Stimulated activated naive CD4-positive, alpha-beta T cell treated with Interleukin-2 at 50 U/mL for 16 hours (primary cell): ENCODE data around the gene FBLN1.
"Not testable (repeated sequence)": the region's sequence is repeated elsewhere in the genome, so short reads cannot be mapped to it uniquely, and the experiment has no call there.

Experiments
- DNase-seq: peaks from one replicate; lab custom pipeline; 2025; lab: John Stamatoyannopoulos, UW

Gene FBLN1

GRCh38 chr22:45548991-45549761 lies 46.5 kb downstream of the FBLN1 start:
- no peak for DNase-seq

GRCh38 chr22:45549762-45550378 lies 47.2 kb downstream of the FBLN1 start:
- no peak for DNase-seq

GRCh38 chr22:45550416-45550815 lies 47.7 kb downstream of the FBLN1 start:
- no peak for DNase-seq

DNA sequence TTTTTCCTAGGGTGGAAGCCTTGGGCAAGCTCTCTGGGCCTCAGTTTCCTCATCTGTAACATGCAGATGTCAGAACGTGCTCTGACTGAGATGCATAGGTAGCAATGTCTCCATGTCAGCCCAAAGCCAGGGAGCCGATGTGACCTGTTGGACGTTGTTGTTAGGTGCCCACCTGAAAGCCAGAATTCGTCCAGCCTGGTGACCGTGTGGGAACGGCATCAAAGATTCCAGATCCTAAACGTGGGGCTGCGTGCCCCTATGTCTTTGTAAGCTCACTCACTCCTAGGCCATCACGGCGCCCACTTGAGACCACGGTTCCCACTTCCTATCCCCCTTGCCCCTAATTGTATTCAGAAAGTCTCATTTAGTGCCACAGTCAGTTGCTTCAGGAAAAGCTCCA lies 48.2 kb downstream of the FBLN1 start:
- DNase-seq = no peak

GRCh38 chr22:45551310-45552016 lies 48.8 kb downstream of the FBLN1 start:
- DNase-seq = no peak

DNA sequence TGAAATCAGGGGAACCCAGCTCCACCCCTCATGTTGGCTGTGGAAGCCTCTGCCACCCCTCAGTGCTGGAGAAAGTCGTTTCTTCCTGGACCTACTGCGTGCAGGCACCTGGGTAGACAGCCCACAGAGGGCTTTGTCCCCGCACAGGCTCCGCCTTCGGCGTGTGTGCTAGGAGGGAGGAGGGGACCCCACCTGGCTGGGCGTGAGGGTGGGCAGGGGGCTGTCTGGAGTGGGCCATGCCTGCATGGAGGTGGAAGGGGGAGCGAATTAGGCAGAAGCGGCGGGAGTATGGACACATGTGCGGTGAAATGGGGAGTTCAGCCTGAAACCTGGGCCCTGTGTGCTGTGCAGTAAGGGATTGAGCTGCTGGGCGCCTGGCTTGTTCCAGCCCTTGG lies 49.3 kb downstream of the FBLN1 start:
- no peak for DNase-seq

DNA sequence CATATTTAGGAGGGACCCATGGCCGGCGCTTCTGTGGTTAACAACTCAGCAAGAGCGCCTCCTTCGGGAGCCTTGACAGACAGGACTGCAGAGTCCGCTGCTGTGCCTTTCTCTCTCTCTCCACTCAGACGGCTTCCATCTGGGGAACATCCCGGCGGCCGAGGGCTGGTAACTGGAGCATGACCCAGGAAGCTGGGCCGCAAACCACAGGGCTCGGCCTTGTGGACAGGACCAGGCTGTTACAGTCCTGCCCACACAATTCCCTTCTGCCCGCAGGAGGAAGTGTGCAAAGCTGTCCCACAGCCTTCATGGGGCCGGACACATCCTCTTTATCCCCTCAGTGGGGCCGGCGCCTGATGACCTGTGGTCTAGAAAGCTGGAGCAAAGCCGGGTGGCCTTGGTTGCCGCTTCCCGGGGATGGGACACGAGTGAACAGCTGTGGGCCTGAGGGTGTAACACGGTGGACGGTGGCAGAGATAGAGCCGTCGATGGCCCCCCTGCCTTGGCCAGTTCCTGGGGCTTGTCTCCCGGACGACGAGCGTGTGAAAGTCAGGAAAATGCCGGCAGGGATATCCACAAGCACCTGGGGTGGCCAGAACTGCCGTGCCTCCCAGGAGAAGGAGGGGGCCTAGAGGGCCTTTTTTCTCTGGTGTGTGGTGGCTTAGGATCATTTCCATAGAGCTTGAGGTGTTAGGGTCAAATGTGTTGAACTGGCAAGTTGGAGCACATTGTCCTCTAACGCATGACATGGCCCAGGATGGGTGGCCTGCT lies 50.1 kb downstream of the FBLN1 start:
- DNase-seq = no peak

DNA sequence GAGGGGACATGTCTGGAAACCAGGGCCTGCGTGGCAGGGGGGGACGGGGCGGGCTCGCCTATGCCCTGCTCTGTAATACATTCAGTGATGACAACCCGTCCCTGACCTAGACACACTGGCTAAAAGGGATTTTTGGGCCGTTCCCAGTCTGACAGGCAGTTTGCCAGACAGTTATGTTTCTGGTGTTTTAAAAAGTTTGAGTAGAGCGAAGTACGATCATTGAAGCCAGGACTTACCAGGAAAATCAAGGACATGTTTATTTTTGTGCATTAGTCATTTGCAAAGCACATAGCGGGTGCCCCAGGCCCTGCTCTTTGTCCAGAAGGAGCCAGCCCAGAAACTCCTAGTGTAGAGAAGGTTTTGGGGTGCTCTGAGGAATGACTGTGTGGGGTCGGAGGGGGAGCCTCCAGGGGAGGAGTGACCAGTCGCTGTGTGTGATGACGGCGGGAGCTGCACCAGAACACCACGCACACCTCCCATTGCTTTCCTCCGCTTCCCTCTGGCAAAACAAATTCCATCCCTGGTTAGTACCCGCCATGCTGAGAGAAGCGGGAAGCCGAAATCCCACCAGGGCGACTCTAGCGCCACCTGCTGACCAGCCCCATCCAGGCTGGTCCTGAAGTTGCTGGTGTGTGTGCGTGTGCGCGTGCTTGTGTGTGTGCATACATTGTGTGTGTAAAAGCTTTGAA lies 50.8 kb downstream of the FBLN1 start:
- no peak for DNase-seq

DNA sequence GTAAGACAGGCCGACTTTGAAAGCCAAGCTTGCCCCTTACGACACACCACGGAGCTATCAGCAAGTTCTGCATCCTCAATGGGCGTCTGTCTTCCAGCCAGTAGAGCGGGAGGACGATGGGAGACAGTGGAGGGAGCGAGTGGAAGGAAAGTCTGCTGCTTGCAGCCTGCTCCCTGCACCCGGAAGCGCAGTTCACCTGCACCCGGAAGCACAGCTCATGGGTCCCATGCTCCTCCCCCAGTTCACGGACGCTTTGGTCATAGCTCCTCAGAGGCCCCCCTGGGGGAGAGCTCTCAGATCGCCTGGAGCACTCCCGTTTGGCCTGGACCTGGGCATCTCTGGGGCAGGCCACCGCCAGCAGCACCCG lies 51.3 kb downstream of the FBLN1 start:
- DNase-seq = no peak

DNA sequence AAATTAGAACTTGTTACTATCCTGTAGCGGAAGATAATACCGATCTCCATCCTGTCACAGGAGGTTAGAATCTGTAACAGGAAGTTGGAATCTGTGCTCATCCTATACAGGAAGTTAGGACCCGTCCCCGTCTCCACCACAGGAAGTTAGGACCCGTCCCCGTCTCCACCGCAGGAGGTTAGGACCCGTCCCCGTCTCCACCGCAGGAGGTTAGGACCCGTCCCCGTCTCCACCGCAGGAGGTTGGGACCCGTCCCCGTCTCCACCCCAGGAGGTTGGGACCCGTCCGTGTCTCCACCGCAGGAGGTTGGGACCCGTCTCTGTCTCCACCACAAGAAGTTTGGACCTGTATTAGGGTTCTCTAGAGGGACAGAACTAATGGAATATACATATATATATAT lies 52.2 kb downstream of the FBLN1 start:
- DNase-seq = no peak

DNA sequence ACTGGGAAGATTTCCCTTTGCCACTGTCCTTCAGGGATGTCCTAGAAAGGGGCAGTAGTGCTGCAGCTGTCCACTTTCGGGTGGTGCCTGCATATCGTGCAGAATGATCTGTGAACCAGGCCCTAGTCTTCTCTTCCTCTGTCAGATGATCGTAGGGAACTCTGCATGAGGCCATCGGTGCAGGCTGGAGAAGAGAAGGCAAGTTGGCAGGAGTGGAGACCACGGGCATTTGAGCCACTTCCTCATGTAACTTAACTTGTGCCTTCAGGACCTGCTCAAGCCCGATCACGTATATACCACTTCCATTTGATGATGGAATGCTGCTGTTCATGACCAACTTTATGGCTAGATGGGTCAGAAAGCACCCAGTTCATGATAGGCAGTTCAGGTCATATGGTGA lies 55.2 kb downstream of the FBLN1 start:
- DNase-seq = not testable (repeated sequence)

DNA sequence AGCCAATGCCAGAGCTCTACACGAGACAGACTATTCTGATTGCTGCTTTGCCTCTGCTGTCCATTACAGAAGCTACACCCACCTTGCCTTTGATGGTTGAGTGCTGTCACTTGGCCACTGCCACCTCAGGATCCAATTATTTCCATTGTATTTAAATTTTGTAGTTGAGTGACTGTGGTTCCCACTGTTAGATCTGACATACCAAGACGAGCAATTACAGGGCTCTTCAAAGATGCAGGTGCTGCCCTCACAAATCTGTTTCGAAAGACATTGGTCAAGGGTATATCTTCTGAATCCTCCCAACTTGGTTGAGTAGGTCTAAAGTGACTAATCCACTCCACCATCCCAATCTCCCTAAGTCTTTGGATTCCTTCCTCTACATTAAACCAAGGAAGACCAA lies 57.4 kb downstream of the FBLN1 start:
- not testable (repeated sequence) for DNase-seq

DNA sequence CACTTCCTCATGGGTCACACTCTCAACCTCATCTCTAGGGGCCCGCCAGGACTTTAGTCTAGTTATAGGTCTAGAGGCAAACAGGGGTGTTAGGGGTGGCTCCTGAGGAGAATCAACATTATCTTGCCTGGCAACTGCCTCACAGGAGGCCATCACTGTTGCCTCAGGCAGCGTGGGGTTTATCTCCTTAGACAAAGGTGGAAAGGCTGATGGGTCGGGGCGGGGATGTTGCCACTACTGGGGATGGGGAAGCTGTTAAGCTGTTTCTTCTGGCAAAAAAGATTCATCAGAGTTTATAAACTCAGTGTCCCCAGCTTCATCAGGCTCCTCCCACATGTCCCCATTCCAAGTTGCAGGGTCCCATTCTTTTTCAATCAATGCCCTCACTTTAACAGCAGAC lies 58.1 kb downstream of the FBLN1 start:
- not testable (repeated sequence) for DNase-seq

DNA sequence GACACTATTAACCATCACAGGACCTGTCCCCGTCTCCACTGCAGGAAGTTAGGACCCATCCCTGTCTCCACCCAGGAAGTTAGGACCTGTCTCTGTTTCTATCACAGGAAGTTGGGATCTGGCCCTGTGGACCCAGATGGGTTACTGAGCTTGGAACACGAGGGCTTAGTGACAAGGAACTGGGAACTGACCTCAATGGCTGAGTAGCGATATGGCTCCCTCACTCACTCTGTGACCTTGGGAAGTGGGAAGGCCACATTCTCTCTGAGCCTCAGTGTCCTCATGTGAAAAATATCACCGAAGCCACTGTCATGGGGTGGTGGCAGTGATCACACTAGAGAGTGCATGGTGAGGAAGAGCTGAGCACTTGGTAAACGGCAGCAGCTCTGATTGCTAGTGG lies 59.4 kb downstream of the FBLN1 start:
- no peak for DNase-seq

DNA sequence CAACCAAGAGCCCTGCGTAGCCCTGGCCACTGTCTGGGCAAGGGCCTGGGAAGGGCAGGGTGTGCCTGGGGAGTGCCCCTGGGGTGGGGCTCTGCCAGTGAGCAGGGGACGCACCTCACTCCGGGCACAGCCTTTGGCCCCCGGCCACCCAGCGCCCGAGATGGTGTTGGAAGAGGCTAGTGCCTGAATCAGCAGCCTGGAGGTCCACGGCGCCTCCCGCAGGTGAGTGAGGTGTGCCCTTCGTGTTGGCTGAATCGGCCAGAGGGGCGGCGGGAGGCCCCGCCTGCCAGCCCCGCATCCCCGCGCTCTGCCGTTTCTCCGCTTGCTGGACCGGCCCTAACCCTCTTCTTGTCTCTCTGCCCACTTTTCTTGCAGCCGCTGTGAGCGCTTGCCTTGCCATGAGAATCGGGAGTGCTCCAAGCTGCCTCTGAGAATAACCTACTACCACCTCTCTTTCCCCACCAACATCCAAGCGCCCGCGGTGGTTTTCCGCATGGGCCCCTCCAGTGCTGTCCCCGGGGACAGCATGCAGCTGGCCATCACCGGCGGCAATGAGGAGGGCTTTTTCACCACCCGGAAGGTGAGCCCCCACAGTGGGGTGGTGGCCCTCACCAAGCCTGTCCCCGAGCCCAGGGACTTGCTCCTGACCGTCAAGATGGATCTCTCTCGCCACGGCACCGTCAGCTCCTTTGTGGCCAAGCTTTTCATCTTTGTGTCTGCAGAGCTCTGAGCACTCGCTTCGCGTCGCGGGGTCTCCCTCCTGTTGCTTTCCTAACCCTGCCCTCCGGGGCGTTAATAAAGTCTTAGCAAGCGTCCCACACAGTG lies 60.1 kb downstream of the FBLN1 start:
- DNase-seq = no peak

- no peak for DNase-seq
Measured at GRCh38 chr22:45563362-45564040, 60.8 kb downstream of the FBLN1 start.

DNA sequence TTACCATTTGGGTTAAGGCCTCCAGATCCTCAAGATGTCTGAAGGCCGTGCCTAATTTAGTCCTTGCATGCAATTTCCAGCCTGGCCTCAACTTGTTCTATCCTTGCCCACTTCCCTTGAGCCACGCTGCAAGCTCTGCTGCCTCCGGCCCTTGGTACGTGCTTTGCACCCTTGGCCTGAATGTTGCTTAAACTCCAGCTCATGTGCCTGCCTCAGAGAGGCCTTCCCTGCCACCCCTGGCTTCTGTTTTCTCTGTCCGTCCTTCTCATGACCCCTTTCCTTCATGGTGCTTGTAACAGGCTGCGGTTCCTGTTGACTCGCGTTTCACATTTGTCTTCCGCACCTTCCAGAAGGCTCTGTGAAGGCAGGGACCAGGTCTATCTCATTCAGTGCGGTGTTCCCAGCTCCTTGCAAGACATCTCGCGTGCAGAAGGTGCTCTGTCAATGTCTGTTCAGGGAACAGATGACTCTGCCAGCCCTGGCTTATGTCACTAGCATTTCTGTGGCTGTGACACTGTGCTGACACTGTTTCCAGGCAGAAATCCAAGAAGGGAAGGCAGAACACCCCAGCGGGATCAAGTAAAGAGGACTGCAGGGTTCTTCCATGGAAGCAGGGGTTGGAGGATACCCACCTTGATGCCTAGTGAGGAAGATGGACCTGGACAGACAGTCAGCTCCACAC lies 61.8 kb downstream of the FBLN1 start:
- no peak for DNase-seq

DNA sequence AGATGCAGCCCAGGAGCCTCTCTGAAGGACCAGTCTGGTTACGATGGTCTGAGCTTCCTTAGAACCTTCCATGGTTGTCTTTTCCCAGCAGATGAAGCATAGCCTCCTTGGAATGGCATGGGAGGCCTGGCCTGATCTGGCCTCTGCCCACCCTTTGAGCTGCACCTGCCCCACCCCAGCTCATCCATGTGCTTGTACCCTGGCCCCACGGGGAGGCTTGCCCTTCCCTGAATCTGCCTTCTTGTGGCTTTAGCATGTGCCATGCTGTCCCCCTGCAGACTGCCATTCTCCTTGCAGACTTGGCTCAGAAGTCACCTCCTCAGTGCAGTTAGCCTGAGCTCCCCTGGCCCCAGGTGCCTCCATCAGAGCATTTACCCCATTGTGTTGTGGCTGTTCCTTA lies 62.5 kb downstream of the FBLN1 start:
- no peak for DNase-seq

GRCh38 chr22:45565973-45566372 lies 63.3 kb downstream of the FBLN1 start:
- DNase-seq = no peak

DNA sequence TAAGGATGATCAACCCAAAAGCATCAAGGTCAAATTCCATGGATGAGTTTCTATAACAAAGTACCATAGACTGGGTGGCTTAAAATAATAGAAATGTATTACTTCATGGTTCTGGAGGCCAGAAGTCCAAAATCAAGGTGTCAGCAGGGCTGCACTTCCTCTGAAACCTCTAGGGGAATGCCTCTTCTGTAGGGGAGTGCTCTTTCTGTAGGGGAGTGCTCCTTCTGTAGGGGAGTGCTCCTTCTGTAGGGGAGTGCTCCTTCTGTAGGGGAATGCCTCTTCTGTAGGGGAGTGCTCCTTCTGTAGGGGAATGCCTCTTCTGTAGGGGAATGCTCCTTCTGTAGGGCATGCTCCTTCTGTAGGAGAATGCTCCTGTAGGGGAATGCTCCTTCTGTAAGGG lies 65.5 kb downstream of the FBLN1 start:
- no peak for DNase-seq
